ENCODE results near the gene STK32B. TPM values are rescaled to one million over a fixed set of nuclear protein-coding genes. Genes with fewer than 3 reads are reported as not detected.

STK32B gene
- total and polyA plus RNA-seq, 2 of the 8 experiments (the other 6 are each of a cell fraction or from before 2014, with no cell fraction given), result 2.3 to 2.5 TPM

DNA sequence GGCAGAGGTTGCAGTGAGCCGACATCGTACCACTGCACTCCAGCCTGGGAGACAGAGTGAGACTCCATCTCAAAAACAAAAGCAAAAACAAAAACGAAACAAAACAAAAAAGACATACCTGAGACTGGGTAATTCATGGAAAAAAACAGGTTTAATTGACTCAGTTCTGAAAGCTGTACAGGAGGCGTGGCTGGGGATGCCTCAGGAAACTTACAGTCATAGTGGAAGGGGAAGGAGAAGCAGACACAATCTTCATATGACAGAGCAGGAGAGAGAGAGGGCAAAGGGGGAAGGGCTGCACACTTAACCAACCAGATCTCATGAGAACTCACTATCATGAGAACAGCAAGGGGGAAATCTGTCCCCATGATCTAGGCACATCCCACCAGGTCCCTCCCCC, 229.5 kb downstream of the STK32B start:
- H4K91ac ChIP-seq (replicated peaks; ENCODE audit: insufficient read length, low read length), result no peak overlapping the region
- H3K9me3 ChIP-seq (ENCODE audit: insufficient read depth in 2 of 2, low read depth in 1 of 2, low read length in 1 of 2), result no peaks in the 10 kb centered on the region
- no peak overlapping the region for H2BK5ac ChIP-seq (ENCODE audit: low read depth, low read length)
- H3K4ac ChIP-seq (replicated peaks; ENCODE audit: insufficient read length, low read depth, low read length), result no peak overlapping the region
- no peaks in the 10 kb centered on the region for H3K79me1 ChIP-seq (ENCODE audit: low read depth, low read length)
- no peaks in the 10 kb centered on the region for H3K23me2 ChIP-seq (ENCODE audit: low read depth, low read length)
- no peak overlapping the region for H2AFZ ChIP-seq (ENCODE audit: low read length)
- TF ChIP-seq NRF1 (IDR thresholded peaks at IDR 0.05; ENCODE audit: low read depth, low read length) (no peak), SP1 (IDR thresholded peaks at IDR 0.05; ENCODE audit: low read depth, low read length) (no peak), CHD1 (IDR thresholded peaks at IDR 0.05; ENCODE audit: low read depth, low read length) (no peak), BRCA1 (IDR thresholded peaks at IDR 0.05; ENCODE audit: low read depth, low read length) (no peak), FOSL1 (IDR thresholded peaks at IDR 0.05; ENCODE audit: insufficient read depth, low read depth, low read length) (no peak), CBX8 (IDR thresholded peaks at IDR 0.05; ENCODE audit: borderline replicate concordance, low read depth, low read length) (no peak), POU5F1 (IDR thresholded peaks at IDR 0.05; ENCODE audit: low read depth, low read length) (no peak), HDAC2 (IDR thresholded peaks at IDR 0.05; ENCODE audit: borderline replicate concordance in 1 of 2, low read depth in 2 of 2, low read length in 2 of 2) (no peak), EGR1 (IDR thresholded peaks at IDR 0.05; ENCODE audit: borderline replicate concordance, low read depth, low read length) (no peak), RBBP5 (IDR thresholded peaks at IDR 0.05; ENCODE audit: borderline replicate concordance, low read depth, low read length) (no peak), ATF3 (IDR thresholded peaks at IDR 0.05; ENCODE audit: insufficient read depth, low read depth, low read length) (no peak), SUZ12 (IDR thresholded peaks at IDR 0.05; ENCODE audit: low read length) (no peak)
- H3K36me3 ChIP-seq (ENCODE audit: control insufficient read depth in 2 of 4, insufficient read depth in 4 of 4, low read length in 3 of 4), result no peaks in the 10 kb centered on the region
- no peak overlapping the region for H2BK15ac ChIP-seq (ENCODE audit: low read length)
- no peaks in the 10 kb centered on the region for H3K27me3 ChIP-seq (replicated peaks in 1 of 4; ENCODE audit: control insufficient read depth in 3 of 4, extremely low read depth in 1 of 4, insufficient read depth in 3 of 4, low read length in 3 of 4)
- no peak overlapping the region for H2BK12ac ChIP-seq (ENCODE audit: low read depth, low read length)
- H4K5ac ChIP-seq (ENCODE audit: insufficient read length, low read depth, low read length), result no peak overlapping the region
- DNase-seq (ENCODE audit: low read depth in 1 of 2, low spot score in 2 of 2), result no peak
- no peak overlapping the region for H3K9ac ChIP-seq (replicated peaks in 1 of 4; ENCODE audit: extremely low read depth in 1 of 4, low read depth in 3 of 4, low read length in 3 of 4)
- ChIA-PET CTCF (ENCODE audit: partially characterized antibody) (no interaction called here), POLR2A (ENCODE audit: partially characterized antibody) (no interaction called here)
- no peak overlapping the region for H3K27ac ChIP-seq (ENCODE audit: low read depth, low read length)
- H3K79me2 ChIP-seq (ENCODE audit: control insufficient read depth in 1 of 2, insufficient read depth in 2 of 2, low read length in 2 of 2), result no peaks in the 10 kb centered on the region
- no peaks in the 10 kb centered on the region for H4K20me1 ChIP-seq (replicated peaks in 1 of 2; ENCODE audit: control insufficient read depth in 1 of 2, insufficient read depth in 2 of 2, low read length in 2 of 2)
- no peak overlapping the region for H3K14ac ChIP-seq (ENCODE audit: insufficient read length)
- no peak overlapping the region for H3K18ac ChIP-seq (ENCODE audit: extremely low read depth, low read length)
- FAIRE-seq, result no peak
- H2AK5ac ChIP-seq (ENCODE audit: low read depth, low read length), result no peak overlapping the region
- no peak overlapping the region for H2BK120ac ChIP-seq (replicated peaks; ENCODE audit: low read depth, low read length)
- H3K56ac ChIP-seq (replicated peaks; ENCODE audit: insufficient read length, low read depth, low read length), result no peak overlapping the region
- no peak overlapping the region for H2BK20ac ChIP-seq (ENCODE audit: low read length)
- no peak overlapping the region for H3K23ac ChIP-seq (ENCODE audit: insufficient read length)
- H3K4me2 ChIP-seq (ENCODE audit: insufficient read depth in 1 of 2, low read depth in 2 of 2, low read length in 2 of 2), result no peak overlapping the region
- 87% methylated on average over 4 of the region's 4 CpGs; no CpG with 5 or more reads in 1 of the 2 experiments for WGBS, 2 experiments (ENCODE audit: extremely low coverage in 1 of 2, insufficient coverage in 1 of 2, insufficient read length in 1 of 2, insufficient replicate concordance in 2 of 2, low coverage in 1 of 2, low lambda C conversion rate in 2 of 2, missing lambda C conversion rate in 1 of 2)
- no peak overlapping the region for H3K4me3 ChIP-seq (ENCODE audit: extremely low read depth in 1 of 4, insufficient read depth in 2 of 4, low read depth in 3 of 4, low read length in 4 of 4)
- no peaks in the 10 kb centered on the region for H3K4me1 ChIP-seq (replicated peaks in 1 of 4; ENCODE audit: control insufficient read depth in 3 of 4, insufficient read depth in 4 of 4, low read length in 3 of 4)
- no peak overlapping the region for H4K8ac ChIP-seq (ENCODE audit: extremely low read depth, insufficient read depth, low read length)

Measured in H1 (cell line).